ENCODE measurements around the gene ZDHHC14. TPM values are rescaled to one million over a fixed set of nuclear protein-coding genes. Genes with fewer than 3 reads are reported as not detected.

Gene ZDHHC14
- total and polyA plus RNA-seq, 2 experiments from 2014 or later, result 3.0 to 7.4 TPM

- no peak for DNase-seq (ENCODE audit: low spot score)
- no peaks in the 10 kb centered on the region for H3K9me2 ChIP-seq (ENCODE audit: insufficient read depth)
- Mint-ChIP-seq H3K27ac (no peak overlapping the region), H3K9me3 (peaks cover 8% of the 10 kb centered on the region), H3K4me1 (peaks cover 10% of the 10 kb centered on the region), H3K36me3 (ENCODE audit: low read depth) (peaks cover 17% of the 10 kb centered on the region), H3K27me3 (ENCODE audit: insufficient read depth, low read depth, poor library complexity) (peaks cover 12% of the 10 kb centered on the region), H3K4me3 (no peak overlapping the region)
- no peaks in the 10 kb centered on the region for H3F3A ChIP-seq (replicated peaks; ENCODE audit: low read depth)
- H3K27ac ChIP-seq (ENCODE audit: low read depth), result no peak overlapping the region
- no peak for TF ChIP-seq ZNF462 (CRISPR knock-in tag; IDR thresholded peaks at IDR 0.05)
- no peak for TF ChIP-seq CREB1 (CRISPR knock-in tag; IDR thresholded peaks at IDR 0.05; ENCODE audit: low read depth)
- peaks cover 3% of the 10 kb centered on the region; the same call in 1 of the 2 replicates for H3K4me1 ChIP-seq (ENCODE audit: insufficient read depth)
- H3K27me3 ChIP-seq (ENCODE audit: insufficient read depth), result no peaks in the 10 kb centered on the region
- H4K20me1 ChIP-seq (replicated peaks; ENCODE audit: insufficient read depth), result no peaks in the 10 kb centered on the region
- ATAC-seq, result no peak
- H3K36me3 ChIP-seq (ENCODE audit: insufficient read depth), result no peaks in the 10 kb centered on the region
- no peak overlapping the region; the same call in 1 of the 2 replicates for H2AFZ ChIP-seq
- H3K79me2 ChIP-seq (replicated peaks; ENCODE audit: insufficient read depth), result no peaks in the 10 kb centered on the region
- no peak overlapping the region for H3K4me2 ChIP-seq
- H3K4me3 ChIP-seq, result no peak overlapping the region
These were observed 131.3 kb downstream of the ZDHHC14 start for GRCh38 chr6:157512382-157512682.

GRCh38 chr6:157513004-157513603, 132.1 kb downstream of the ZDHHC14 start:
- Histone ChIP-seq H3K36me3 (ENCODE audit: insufficient read depth) (no peaks in the 10 kb centered on the region), H3K4me1 (ENCODE audit: insufficient read depth) (peaks cover 8% of the 10 kb centered on the region), H3K4me3 (no peak overlapping the region), H3K9me2 (ENCODE audit: insufficient read depth) (no peaks in the 10 kb centered on the region), H3K27me3 (ENCODE audit: insufficient read depth) (no peaks in the 10 kb centered on the region), H2AFZ (no peak overlapping the region), H3K79me2 (replicated peaks; ENCODE audit: insufficient read depth) (no peaks in the 10 kb centered on the region), H3K4me2 (no peak overlapping the region), H4K20me1 (replicated peaks; ENCODE audit: insufficient read depth) (no peaks in the 10 kb centered on the region), H3K27ac (ENCODE audit: low read depth) (no peak overlapping the region), H3F3A (replicated peaks; ENCODE audit: low read depth) (no peaks in the 10 kb centered on the region)
- H3K36me3 Mint-ChIP-seq (ENCODE audit: low read depth), result peaks cover 10% of the 10 kb centered on the region; the same call in 2 of the 3 replicates
- peaks cover 4% of the 10 kb centered on the region for H3K9me3 Mint-ChIP-seq
- no peak for DNase-seq (ENCODE audit: low spot score)
- ATAC-seq, result no peak
- H3K27me3 Mint-ChIP-seq (ENCODE audit: insufficient read depth, low read depth, poor library complexity), result peaks cover 10% of the 10 kb centered on the region
- H3K27ac Mint-ChIP-seq, result no peak overlapping the region
- H3K4me1 Mint-ChIP-seq, result peaks cover 14% of the 10 kb centered on the region
- H3K4me3 Mint-ChIP-seq, result no peak overlapping the region
- TF ChIP-seq ZNF114 (CRISPR knock-in tag; IDR thresholded peaks at IDR 0.05) (no peak), JUNB (IDR thresholded peaks at IDR 0.05; ENCODE audit: unreplicated experiment) (no peak), EZH2phosphoT487 (IDR thresholded peaks at IDR 0.05; ENCODE audit: unreplicated experiment) (no peak), ZNF462 (CRISPR knock-in tag; IDR thresholded peaks at IDR 0.05) (no peak)
